Measurements from ENCODE around the gene CMBL. TPM values are rescaled to one million over a fixed set of nuclear protein-coding genes. Genes with fewer than 3 reads are reported as not detected.
A peak's percentile ranks its signal among the peaks of the same experiment; 100 is the strongest.
"Not testable (repeated sequence)": the region's sequence is repeated elsewhere in the genome, so short reads cannot be mapped to it uniquely, and the experiment has no call there.

The CMBL gene
- total and polyA plus RNA-seq, 2 of the 13 experiments (the other 11 are each of a cell fraction or from before 2014, with no cell fraction given) = 11.5 to 17.0 TPM

DNA sequence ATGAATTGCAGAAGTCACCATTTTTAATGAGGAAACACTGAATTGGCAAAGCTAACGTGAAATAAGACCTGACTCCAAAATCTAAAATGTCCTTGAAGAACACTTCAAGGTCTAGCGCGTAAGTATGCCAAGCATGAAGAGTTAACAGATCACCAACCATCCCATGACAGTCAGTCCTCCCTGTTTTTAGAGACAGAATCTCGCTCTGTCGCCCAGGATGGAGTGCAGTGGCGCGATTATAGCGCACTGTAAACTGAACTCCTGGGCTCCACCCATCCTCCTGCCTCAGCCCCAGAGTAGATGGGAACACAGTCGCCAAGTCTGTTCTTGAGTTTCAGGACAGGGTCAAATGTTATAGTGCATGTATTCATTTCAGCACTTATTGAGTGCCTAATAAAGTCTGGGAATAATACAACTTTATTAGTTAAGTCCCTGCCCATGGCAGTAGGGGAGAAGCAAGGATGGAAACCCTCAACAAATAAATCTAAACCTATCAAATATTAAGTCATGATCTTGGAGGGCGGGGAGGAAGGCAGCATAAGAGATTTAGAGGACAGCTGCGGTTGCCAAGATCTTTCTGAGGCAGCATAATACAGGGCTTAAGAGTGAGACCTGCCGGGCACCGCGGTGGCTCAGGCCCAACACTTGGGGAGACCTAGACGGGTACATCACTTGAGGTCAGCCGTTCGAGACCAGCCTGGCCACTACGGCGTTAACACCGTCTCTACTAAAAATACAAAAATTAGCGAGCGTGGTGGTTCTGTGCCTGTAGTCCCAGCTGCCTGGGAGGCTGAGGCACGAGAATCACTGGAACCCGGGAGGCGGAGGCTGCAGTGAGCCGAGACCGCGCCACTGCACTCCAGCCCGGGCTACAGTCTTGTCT, 59.1 kb downstream of the CMBL start (continued):
- no peak for TF ChIP-seq ZNF781 (CRISPR knock-in tag; IDR thresholded peaks at IDR 0.05; ENCODE audit: borderline replicate concordance, not compliant biosample characterization)

DNA sequence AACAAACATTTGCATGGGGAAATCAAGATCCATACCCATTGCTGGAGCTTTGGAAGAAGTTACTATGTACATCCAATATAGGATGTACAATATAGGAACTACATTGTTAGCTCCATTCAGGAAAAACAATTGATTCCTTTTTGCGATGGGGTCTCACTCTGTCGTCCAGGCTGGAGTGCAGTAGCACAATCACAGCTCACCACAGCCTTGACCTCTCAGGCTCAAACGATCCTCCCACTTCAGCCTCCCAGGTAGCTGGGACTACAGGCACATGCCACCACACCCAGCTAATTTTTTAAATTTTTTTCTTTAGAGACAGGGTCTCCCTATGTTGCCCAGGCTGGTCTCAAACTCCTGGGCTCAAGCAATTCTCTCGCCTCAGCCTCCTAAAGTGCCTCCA, 60.5 kb downstream of the CMBL start:
- FAIRE-seq; H4K20me1 ChIP-seq (ENCODE audit: insufficient read depth, low read length); H3K9ac ChIP-seq (ENCODE audit: insufficient read depth, low read depth, low read length); DNase-seq (ENCODE audit: low spot score); CTCF ChIA-PET (ENCODE audit: low intra/inter-chr PET ratio, low total read pairs); H3K4me3 ChIP-seq (replicated peaks in 1 of 3; ENCODE audit: insufficient read depth in 1 of 3, low read depth in 2 of 3, low read length in 3 of 3); H3K27me3 ChIP-seq (ENCODE audit: control insufficient read depth in 1 of 2, insufficient read depth in 2 of 2, low read length in 2 of 2); H3K9me3 ChIP-seq (ENCODE audit: low read length); intact Hi-C loops (cut with micrococcal nuclease; ENCODE audit: unreplicated experiment); in situ Hi-C loops (cut with HindIII; ENCODE audit: extremely low pct_ligation_motif_present, low pct_unique_long_range_greater_than_20kb); BruUV-seq (replicated peaks); H3K36me3 ChIP-seq (replicated peaks in 1 of 2; ENCODE audit: control insufficient read depth in 1 of 2, insufficient read depth in 2 of 2, low read length in 2 of 2); H2AFZ ChIP-seq (ENCODE audit: low read length); ATAC-seq; POLR2A ChIA-PET: not testable (repeated sequence)
- Histone ChIP-seq H3K4me1 (ENCODE audit: insufficient read depth, low read length) (peaks cover 39% of the 10 kb centered on the region), H3K4me2 (ENCODE audit: low read depth, low read length) (0 out of 2 replicates have a peak overlapping the region, but pooled peaks have one; percentile 24), H3K79me2 (ENCODE audit: insufficient read depth, low read length) (peaks cover 31% of the 10 kb centered on the region), H3K27ac (ENCODE audit: extremely low read length, insufficient read depth, low read length) (peak overlapping the region; percentile 34)
- peak; percentile 73 for TF ChIP-seq ZNF121 (CRISPR knock-in tag; IDR thresholded peaks at IDR 0.05)
- TF ChIP-seq, protein P1, sequence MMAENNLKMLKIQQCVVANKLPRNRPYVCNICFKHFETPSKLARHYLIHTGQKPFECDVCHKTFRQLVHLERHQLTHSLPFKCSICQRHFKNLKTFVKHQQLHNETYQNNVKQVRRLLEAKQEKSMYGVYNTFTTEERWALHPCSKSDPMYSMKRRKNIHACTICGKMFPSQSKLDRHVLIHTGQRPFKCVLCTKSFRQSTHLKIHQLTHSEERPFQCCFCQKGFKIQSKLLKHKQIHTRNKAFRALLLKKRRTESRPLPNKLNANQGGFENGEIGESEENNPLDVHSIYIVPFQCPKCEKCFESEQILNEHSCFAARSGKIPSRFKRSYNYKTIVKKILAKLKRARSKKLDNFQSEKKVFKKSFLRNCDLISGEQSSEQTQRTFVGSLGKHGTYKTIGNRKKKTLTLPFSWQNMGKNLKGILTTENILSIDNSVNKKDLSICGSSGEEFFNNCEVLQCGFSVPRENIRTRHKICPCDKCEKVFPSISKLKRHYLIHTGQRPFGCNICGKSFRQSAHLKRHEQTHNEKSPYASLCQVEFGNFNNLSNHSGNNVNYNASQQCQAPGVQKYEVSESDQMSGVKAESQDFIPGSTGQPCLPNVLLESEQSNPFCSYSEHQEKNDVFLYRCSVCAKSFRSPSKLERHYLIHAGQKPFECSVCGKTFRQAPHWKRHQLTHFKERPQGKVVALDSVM (CRISPR knock-in tag; IDR thresholded peaks at IDR 0.05) = peak; percentile 46
- 92% methylated on average over 4 of the region's 4 CpGs for WGBS (ENCODE audit: low lambda C conversion rate)

Measured in HepG2 (cell line).